H9 (cell line): ENCODE measurements around the gene MIPOL1. TPM values are rescaled to one million over a fixed set of nuclear protein-coding genes. Genes with fewer than 3 reads are reported as not detected.
A peak's percentile ranks its signal among the peaks of the same experiment; 100 is the strongest.

Experiments used
- DNase-seq: peaks from one replicate; pipeline ENCODE4 v3.0.0-alpha.2; 2017
- H2AFZ ChIP-seq: one replicate; pipeline ENCODE4 v1.6.1; 2013; ENCODE audit warnings: mild to moderate bottlenecking, low read length, control low read depth, moderate library complexity
- H2AK5ac ChIP-seq: 2 replicates; pipeline ENCODE4 v1.6.1; 2013; ENCODE audit warnings: low read length, control low read depth, mixed read lengths; ENCODE audit not compliant: insufficient read length
- H2BK120ac ChIP-seq: one replicate; pipeline ENCODE4 v1.6.1; 2013; ENCODE audit warnings: low read depth, mild to moderate bottlenecking, low read length, control low read depth, inconsistent platforms; ENCODE audit not compliant: poor library complexity, severe bottlenecking
- H2BK12ac ChIP-seq: 2 replicates; pipeline ENCODE4 v1.6.1; 2013; ENCODE audit warnings: low read length, control low read depth, mixed read lengths, low read depth; ENCODE audit not compliant: insufficient read length
- H2BK15ac ChIP-seq: 2 replicates; pipeline ENCODE4 v1.6.1; 2013; ENCODE audit warnings: low read depth, low read length, control low read depth
- H2BK20ac ChIP-seq: one replicate; pipeline ENCODE4 v1.6.1; 2013; ENCODE audit warnings: low read depth, mild to moderate bottlenecking, low read length, control low read depth, inconsistent platforms; ENCODE audit not compliant: poor library complexity, severe bottlenecking
- H2BK5ac ChIP-seq: 2 replicates; pipeline ENCODE4 v1.6.1; 2013; ENCODE audit warnings: low read length, control low read depth, mixed read lengths; ENCODE audit not compliant: insufficient read length
- H3K14ac ChIP-seq: 2 replicates; pipeline ENCODE4 v1.6.1; 2013; ENCODE audit warnings: low read length, control low read depth; ENCODE audit not compliant: insufficient read depth
- H3K18ac ChIP-seq: 2 replicates; pipeline ENCODE4 v1.6.1; 2013; ENCODE audit warnings: low read depth, mild to moderate bottlenecking, mixed read lengths, low read length, control low read depth; ENCODE audit not compliant: insufficient read length
- H3K23ac ChIP-seq: 2 replicates; pipeline ENCODE4 v1.6.1; 2013; ENCODE audit warnings: low read length, control low read depth, mixed read lengths, low read depth; ENCODE audit not compliant: insufficient read length
- H3K23me2 ChIP-seq: 2 replicates; pipeline ENCODE4 v1.6.1; 2013; ENCODE audit warnings: low read depth, mild to moderate bottlenecking, mixed read lengths, low read length, control low read depth; ENCODE audit not compliant: insufficient read length, poor library complexity, severe bottlenecking
- H3K27ac ChIP-seq: 2 replicates; pipeline ENCODE4 v1.5.1; 2013; ENCODE audit warnings: low read length, control low read depth, mixed read lengths, low read depth; ENCODE audit not compliant: insufficient read length
- H3K27me3 ChIP-seq: 2 replicates; pipeline ENCODE4 v1.6.1; 2013; ENCODE audit warnings: low read length, control low read depth, inconsistent platforms; ENCODE audit not compliant: insufficient read depth
- H3K4ac ChIP-seq: 2 replicates; pipeline ENCODE4 v1.6.1; 2013; ENCODE audit warnings: low read depth, mild to moderate bottlenecking, control low read depth, inconsistent platforms, low read length, moderate library complexity
- H3K4me1 ChIP-seq: 2 replicates; pipeline ENCODE4 v1.6.1; 2013; ENCODE audit warnings: low read length, control low read depth, inconsistent platforms; ENCODE audit not compliant: insufficient read depth
- H3K4me2 ChIP-seq: 2 replicates; pipeline ENCODE4 v1.6.1; 2013; ENCODE audit warnings: low read length, control low read depth, mixed read lengths; ENCODE audit not compliant: insufficient read length, insufficient read depth
- H3K56ac ChIP-seq: 2 replicates; pipeline ENCODE4 v1.6.1; 2013; ENCODE audit warnings: low read depth, mild to moderate bottlenecking, mixed read lengths, low read length, control low read depth; ENCODE audit not compliant: insufficient read length
- H3K79me1 ChIP-seq: 2 replicates; pipeline ENCODE4 v1.6.1; 2013; ENCODE audit warnings: low read depth, mild to moderate bottlenecking, moderate library complexity, low read length, control low read depth, inconsistent platforms; ENCODE audit not compliant: insufficient read depth, poor library complexity, severe bottlenecking
- H3K79me2 ChIP-seq: 2 replicates; pipeline ENCODE4 v1.6.1; 2013; ENCODE audit warnings: low read length, control low read depth, inconsistent platforms; ENCODE audit not compliant: insufficient read depth
- H3K9ac ChIP-seq: 2 replicates; pipeline ENCODE4 v1.6.1; 2013; ENCODE audit warnings: low read length, control low read depth, mixed read lengths; ENCODE audit not compliant: insufficient read length; ENCODE audit errors: extremely low read depth
- H3K9me3 ChIP-seq: one replicate; pipeline ENCODE4 v1.6.1; 2013; ENCODE audit warnings: low read depth, low read length, inconsistent platforms; ENCODE audit not compliant: control insufficient read depth
- H3T11ph ChIP-seq: one replicate; pipeline ENCODE4 v1.6.1; 2013; ENCODE audit warnings: mild to moderate bottlenecking, low read length, control low read depth, inconsistent platforms
- H4K20me1 ChIP-seq: one replicate; pipeline ENCODE4 v1.6.1; 2013; ENCODE audit not compliant: control insufficient read depth, insufficient read length, insufficient read depth
- H4K5ac ChIP-seq: 2 replicates; pipeline ENCODE4 v1.6.1; 2013; ENCODE audit warnings: low read depth, mild to moderate bottlenecking, mixed read lengths, low read length, control low read depth; ENCODE audit not compliant: insufficient read length
- H4K8ac ChIP-seq: replicated peaks from 2 replicates; pipeline ENCODE4 v1.6.1; 2013; ENCODE audit warnings: low read length, control low read depth, mixed read lengths, low read depth; ENCODE audit not compliant: insufficient read length
- H4K91ac ChIP-seq: 2 replicates; pipeline ENCODE4 v1.6.1; 2013; ENCODE audit warnings: low read depth, mild to moderate bottlenecking, moderate library complexity, mixed read lengths, low read length, control low read depth; ENCODE audit not compliant: insufficient read length
- H3K27ac Mint-ChIP-seq, 3 experiments: 2 replicates in 2 of 3; 3 replicates in 1 of 3; pipeline ENCODE4 v1.8.0; 2020 to 2021; ENCODE audit warnings: mixed read lengths in 3 of 3, mild to moderate bottlenecking in 1 of 3, moderate library complexity in 1 of 3
- H3K27me3 Mint-ChIP-seq: 2 replicates; pipeline ENCODE4 v1.8.0; 2021; ENCODE audit warnings: low read depth, mild to moderate bottlenecking, moderate library complexity, mixed read lengths
- H3K36me3 Mint-ChIP-seq, 3 experiments: 2 replicates in 2 of 3; 3 replicates in 1 of 3; pipeline ENCODE4 v1.8.0; 2020 to 2021; ENCODE audit warnings: low read depth in 3 of 3, mixed read lengths in 3 of 3; ENCODE audit not compliant: insufficient read depth in 1 of 3
- H3K4me1 Mint-ChIP-seq, 2 experiments: 2 replicates each; pipeline ENCODE4 v1.8.0; 2020; ENCODE audit warnings: mixed read lengths in 2 of 2
- H3K4me3 Mint-ChIP-seq, 2 experiments: 2 replicates in 1 of 2; 3 replicates in 1 of 2; pipeline ENCODE4 v1.8.0; 2020 to 2021; ENCODE audit warnings: mild to moderate bottlenecking in 2 of 2, mixed read lengths in 2 of 2, moderate library complexity in 1 of 2
- H3K9me3 Mint-ChIP-seq, 2 experiments: 2 replicates in 1 of 2; 3 replicates in 1 of 2; pipeline ENCODE4 v1.8.0; 2020; ENCODE audit warnings: mild to moderate bottlenecking in 2 of 2, mixed read lengths in 2 of 2, moderate library complexity in 1 of 2
- CTCF ChIP-seq: fragments of 200-600 bp; sonication (generic); conservative IDR thresholded peaks from 3 replicates; pipeline ENCODE4 v1.8.0; 2021; ENCODE audit warnings: antibody characterized with exemption, mild to moderate bottlenecking
- WGBS: extraction: QIAGEN DNeasy Blood & Tissue Kit; methylation state at CpG from one replicate; pipeline ENCODE4 v1.1.7; 2013; ENCODE audit warnings: missing lambda C conversion rate, low lambda C conversion rate, mixed read lengths; ENCODE audit not compliant: insufficient read length; ENCODE audit errors: extremely low coverage; 5-methylcytosine and 5-hydroxymethylcytosine counted together
- total RNA-seq: library from RNA; stranded (reverse); gene quantifications from 2 replicates; pipeline ENCODE4 v1.2.1, GENCODE V29; 2021

MIPOL1 gene
- total RNA-seq, 1 experiment from 2014 or later = 15.6 TPM

- Mint-ChIP-seq H3K4me3 (peak overlapping the region; percentile 57 to 78), H3K27me3 (peaks cover 98% of the 10 kb centered on the region), H3K4me1 (peaks cover 27 to 55% of the 10 kb centered on the region in 2 experiments), H3K9me3 (peaks cover 0 to 9% of the 10 kb centered on the region in 2 experiments; a peak in 4 of 5 replicates), H3K27ac (no peak overlapping the region), H3K36me3 (no peaks in the 10 kb centered on the region; a peak in 1 of 7 replicates)
- no peak overlapping the region for H3K9ac ChIP-seq
- no peak overlapping the region for H4K91ac ChIP-seq
- TF ChIP-seq CTCF = no peak
- H2BK15ac ChIP-seq = no peak overlapping the region
- peak overlapping the region; percentile 44 for H3K4me2 ChIP-seq
- H3K79me1 ChIP-seq = no peaks in the 10 kb centered on the region
- no peaks in the 10 kb centered on the region for H3K9me3 ChIP-seq
- H2BK5ac ChIP-seq = no peak overlapping the region
- H3K23me2 ChIP-seq = peaks cover 10% of the 10 kb centered on the region
- no peak overlapping the region for H3K27ac ChIP-seq
- no peak for DNase-seq
- H2AK5ac ChIP-seq = no peak overlapping the region
- no peak overlapping the region for H2BK12ac ChIP-seq
- peaks cover 3% of the 10 kb centered on the region; the same call in 1 of the 2 replicates for H3K4me1 ChIP-seq
- H4K8ac ChIP-seq = no peak overlapping the region
- H4K5ac ChIP-seq = no peak overlapping the region
- peaks cover 80% of the 10 kb centered on the region for H3K27me3 ChIP-seq
- H2AFZ ChIP-seq = no peak overlapping the region
- H3K14ac ChIP-seq = no peak overlapping the region
- no peak overlapping the region for H3T11ph ChIP-seq
- no peak overlapping the region for H3K23ac ChIP-seq
- H2BK120ac ChIP-seq = no peak overlapping the region
- no peak overlapping the region for H3K18ac ChIP-seq
- H4K20me1 ChIP-seq = no peaks in the 10 kb centered on the region
- H2BK20ac ChIP-seq = no peak overlapping the region
- H3K79me2 ChIP-seq = no peaks in the 10 kb centered on the region
- H3K56ac ChIP-seq = no peak overlapping the region
- no CpG with 5 or more reads among the region's 4 CpGs for WGBS
- H3K4ac ChIP-seq = no peak overlapping the region
Observed at GRCh38 chr14:37587131-37587803, 389.5 kb downstream of the MIPOL1 start.
